Pancreas (tissue), 10 donors: ENCODE measurements around the gene SLC38A3. TPM values are rescaled to one million over a fixed set of nuclear protein-coding genes. Genes with fewer than 3 reads are reported as not detected.
A peak's percentile ranks its signal among the peaks of the same experiment; 100 is the strongest.

Source experiments
- ATAC-seq, 4 donors: fragments of 200-7000 bp; cut with Tn5 transposase; one replicate each; pipeline versions ENCODE4 v1.8.0 to v1.9.1; 2020; ENCODE audit warnings: mild to moderate bottlenecking in 4 of 4, moderate library complexity in 4 of 4
- DNase-seq, 6 donors: peaks; one replicate each; pipeline ENCODE4 v3.0.0-alpha.2; 2020
- FAIRE-seq: peaks from 2 replicates; lab custom pipeline; 2012; peaks lifted over from hg19 to GRCh38; lab: Jason Lieb, UNC
- H3K27ac ChIP-seq, 4 donors: fragments of 200-600 bp; sonication (generic); 1 replicate in 3 of 4; 2 replicates in 1 of 4; pipeline versions ENCODE4 v1.5.0 to v1.8.0; 2020
- H3K27me3 ChIP-seq, 4 donors: fragments of 200-600 bp; one replicate each; pipeline ENCODE4 v1.8.0; 2021
- H3K36me3 ChIP-seq, 3 donors: fragments of 200-600 bp; sonication (generic) in 1 of 3; one replicate each; pipeline versions ENCODE4 v1.5.0 to v1.8.0; 2020 to 2021
- H3K4me1 ChIP-seq, 3 donors: fragments of 200-600 bp; one replicate each; pipeline ENCODE4 v1.8.0; 2021
- H3K4me3 ChIP-seq, 4 donors: fragments of 200-600 bp; sonication (generic) in 2 of 4; one replicate each; pipeline versions ENCODE4 v1.5.0 to v1.8.0; 2020 to 2021
- H3K9me3 ChIP-seq, 4 donors: fragments of 200-600 bp; one replicate each; pipeline ENCODE4 v1.8.0; 2021
- CTCF ChIP-seq, 4 donors: fragments of 200-600 bp; sonication (generic) in 3 of 4; IDR thresholded peaks; one replicate each; pipeline versions ENCODE4 v1.5.0 to v1.8.0; 2021; ENCODE audit warnings: antibody characterized with exemption in 4 of 4
- WGBS, 2 donors: extraction: QIAGEN DNeasy Blood & Tissue Kit; methylation state at CpG; one replicate each; pipeline ENCODE4 v1.1.7; 2013; 5-methylcytosine and 5-hydroxymethylcytosine counted together
- intact Hi-C, 3 donors: fragments of 100-400 bp; cut with DNase I; formaldehyde crosslinking; loops; one replicate each; pipeline versions ENCODE4 v1.11.1 to v1.14.2; 2022
- polyA plus RNA-seq, 2 donors: library from polyadenylated mRNA; stranded (reverse); fragments of 200-250 nt; gene quantifications; one replicate each; pipeline ENCODE4 v1.2.3, GENCODE V29; 2013
- total RNA-seq, 6 donors: library from RNA; stranded (reverse); fragmentation: NEBNext Ultra II Directional in 4 of 6; extraction: Animal tissue kit (Norgen Biotek cat#: 25700) in 4 of 6; gene quantifications; one replicate each; pipeline versions ENCODE4 v1.2.1 to v1.2.4, GENCODE V29; 2021 to 2023
- donor health status: healthy with polysubstance abuse.
- donor health status: DM: no; HTN: no; CAD: no; lungs with moderate emphysema.
- donor health status: DM: no; HTN: no; CAD: no.
- donor health status: control.
- donor health status: control.
- donor health status: Bipolar disorder and iron deficiency.
- donor health status: DM: yes; HTN: yes; CAD: no.
- donor health status: DM: no; HTN: no; CAD: no.
- donor health status: DM: no; HTN: no; CAD: no.
- donor health status: DM: yes; HTN: yes; CAD: no.

Gene SLC38A3
- total and polyA plus RNA-seq, 8 donors = 21.2 to 57.9 (median 38.0) TPM

DNA sequence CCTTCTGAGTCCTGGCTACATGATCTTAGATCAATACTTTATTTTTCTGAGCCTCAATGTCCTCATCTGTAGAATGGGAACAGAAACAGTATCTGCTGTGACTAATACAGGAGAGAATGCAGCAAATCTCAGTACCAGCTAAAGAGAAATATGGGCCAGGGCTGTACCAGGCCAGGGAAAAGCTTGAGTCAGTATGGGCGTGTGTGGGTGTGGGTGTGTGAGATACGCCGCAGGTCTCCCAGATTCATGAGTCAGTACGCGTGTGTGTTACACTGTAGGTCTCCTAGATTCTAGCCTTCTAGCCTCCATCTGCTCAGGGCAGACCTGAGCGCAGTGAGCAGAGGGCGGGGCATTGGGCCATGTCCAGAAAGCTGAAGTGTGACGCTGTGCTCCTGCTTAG, 46.1 kb downstream of the SLC38A3 start:
- peaks cover 0 to 8% (median 8%) of the 10 kb centered on the region in 3 donors for H3K36me3 ChIP-seq
- WGBS, 2 donors = 87 to 89% methylated on average over 8 of the region's 8 CpGs
- DNase-seq = no peak
- ATAC-seq = peak in 2 of 4 donors; percentile 5 to 34
- no peaks in the 10 kb centered on the region for H3K27me3 ChIP-seq
- no peaks in the 10 kb centered on the region for H3K9me3 ChIP-seq
- peaks cover 0 to under 1% (median 0%) of the 10 kb centered on the region in 3 donors for H3K4me1 ChIP-seq
- intact Hi-C loops = loop anchor here in 1 of 3 donors (10.0 kb wide), 1 partner anchor 74 kb away; the partner anchor contains the start of genes HYAL2 and TUSC2
- H3K4me3 ChIP-seq = no peak overlapping the region
- no peak for TF ChIP-seq CTCF (IDR thresholded peaks at IDR 0.05)
- FAIRE-seq = no peak
- no peak overlapping the region for H3K27ac ChIP-seq

- intact Hi-C loops = loop anchor here in 1 of 3 donors (10.0 kb wide), 1 partner anchor 70 kb away; the partner anchor contains the start of genes HYAL2 and TUSC2
- TF ChIP-seq CTCF (IDR thresholded peaks at IDR 0.05) = no peak
- Histone ChIP-seq H3K36me3 (peaks cover 8 to 27% (median 15%) of the 10 kb centered on the region in 3 donors), H3K27me3 (no peaks in the 10 kb centered on the region), H3K4me1 (peaks cover 0 to 5% (median 0%) of the 10 kb centered on the region in 3 donors), H3K9me3 (no peaks in the 10 kb centered on the region), H3K4me3 (no peak overlapping the region), H3K27ac (peak overlapping the region in 2 of 4 donors; percentile 9 to 57)
- 82 to 89% methylated on average over 8 of the region's 8 CpGs for WGBS, 2 donors
- FAIRE-seq = no peak
- peak in 2 of 4 donors; percentile 41 to 44 for ATAC-seq
- DNase-seq = peak in 1 of 6 donors; percentile 68
Observed at GRCh38 chr3:50254577-50255250, 49.6 kb downstream of the SLC38A3 start.

- intact Hi-C loops = loop anchor here in 1 of 3 donors (10.0 kb wide), 1 partner anchor 70 kb away; the partner anchor contains the start of genes HYAL2 and TUSC2
- peaks cover 0 to 6% (median 0%) of the 10 kb centered on the region in 3 donors for H3K4me1 ChIP-seq
- H3K36me3 ChIP-seq = peaks cover 8 to 27% (median 15%) of the 10 kb centered on the region in 3 donors
- H3K9me3 ChIP-seq = no peaks in the 10 kb centered on the region
- H3K27me3 ChIP-seq = no peaks in the 10 kb centered on the region
- 91 to 95% methylated on average over 9 of the region's 9 CpGs for WGBS, 2 donors
- H3K27ac ChIP-seq = peak overlapping the region in 2 of 4 donors; percentile 9 to 57
- ATAC-seq (no peak), FAIRE-seq (no peak), DNase-seq (peak in 1 of 6 donors; percentile 57)
- no peak for TF ChIP-seq CTCF (IDR thresholded peaks at IDR 0.05)
- no peak overlapping the region for H3K4me3 ChIP-seq
Observed at GRCh38 chr3:50255251-50255615, 50.2 kb downstream of the SLC38A3 start.

- Histone ChIP-seq H3K27ac (no peak overlapping the region), H3K9me3 (no peaks in the 10 kb centered on the region), H3K4me3 (no peak overlapping the region), H3K27me3 (no peaks in the 10 kb centered on the region), H3K36me3 (peaks cover 8 to 27% (median 15%) of the 10 kb centered on the region in 3 donors), H3K4me1 (peaks cover 0 to 16% (median 6%) of the 10 kb centered on the region in 3 donors)
- ATAC-seq (no peak), FAIRE-seq (no peak), DNase-seq (peak in 3 of 6 donors; percentile 55 to 77 (median 72))
- intact Hi-C loops = loop anchor here in 1 of 3 donors (10.0 kb wide), 1 partner anchor 68 kb away; the partner anchor contains the start of genes HYAL2 and TUSC2
- peak in 3 of 4 donors; percentile 10 to 39 (median 38) for TF ChIP-seq CTCF (IDR thresholded peaks at IDR 0.05)
- 90% methylated on average over 20 of the region's 20 CpGs for WGBS, 2 donors
Observed at GRCh38 chr3:50256978-50257890, 52.2 kb downstream of the SLC38A3 start.
